ENCODE data around the gene TIE1.

TIE1 gene

DNA sequence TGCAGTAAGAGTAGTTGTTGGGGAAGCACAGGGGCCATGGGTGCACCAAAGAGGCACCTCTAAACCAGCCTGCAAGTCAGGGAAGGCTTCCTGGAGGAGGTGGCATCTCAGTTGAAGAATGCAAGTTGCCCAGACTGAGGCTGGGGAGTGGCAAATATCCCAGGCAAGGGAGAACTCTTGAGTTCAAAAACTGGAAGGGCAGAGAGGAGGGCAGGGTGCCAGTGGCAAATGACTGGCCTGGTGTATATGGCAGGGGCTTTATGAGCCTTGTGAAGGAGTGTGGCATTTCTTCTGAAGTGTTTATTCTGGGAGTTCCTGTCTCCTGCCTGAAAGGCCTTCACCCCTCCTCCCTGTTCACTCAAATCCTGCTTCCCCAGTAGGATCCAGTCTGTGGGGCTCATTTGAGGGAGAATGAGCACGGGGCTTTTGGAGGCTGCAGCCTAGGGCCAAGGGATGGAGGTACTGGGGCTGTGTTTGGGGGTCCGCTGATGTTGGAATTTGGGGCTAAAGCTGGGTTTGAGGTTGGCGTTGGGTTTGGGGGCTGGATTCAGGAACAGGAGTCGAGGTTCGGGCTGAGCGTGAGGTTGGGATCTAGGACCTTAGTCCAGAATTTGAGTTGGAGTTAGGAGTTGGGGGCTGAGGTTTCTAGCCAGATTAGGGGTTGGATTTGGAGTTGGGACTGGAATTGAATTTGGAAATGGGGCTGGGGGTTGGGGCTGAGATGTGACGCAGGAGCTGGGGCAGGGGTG lies 31.0 kb upstream of the TIE1 start, which contains the start of gene TMEM125:
TSS of gene TMEM125 (plus strand) at position 357 of the 749 bp plus-strand sequence. CDS start 2,740 bp downstream, outside the sequence.
- ATAC-seq: no peak
- TF ChIP-seq RARB (CRISPR knock-in tag; IDR thresholded peaks at IDR 0.05): no peak
- TF ChIP-seq OSR1 (CRISPR knock-in tag; IDR thresholded peaks at IDR 0.05): no peak
- no peak for TF ChIP-seq ZNF8 (CRISPR knock-in tag; IDR thresholded peaks at IDR 0.05)
- no peak for TF ChIP-seq ARNTL (CRISPR knock-in tag; IDR thresholded peaks at IDR 0.05; ENCODE audit: borderline replicate concordance, low read depth)
- no peak for TF ChIP-seq SNAI2 (CRISPR knock-in tag; IDR thresholded peaks at IDR 0.05)
- TF ChIP-seq, protein P1, sequence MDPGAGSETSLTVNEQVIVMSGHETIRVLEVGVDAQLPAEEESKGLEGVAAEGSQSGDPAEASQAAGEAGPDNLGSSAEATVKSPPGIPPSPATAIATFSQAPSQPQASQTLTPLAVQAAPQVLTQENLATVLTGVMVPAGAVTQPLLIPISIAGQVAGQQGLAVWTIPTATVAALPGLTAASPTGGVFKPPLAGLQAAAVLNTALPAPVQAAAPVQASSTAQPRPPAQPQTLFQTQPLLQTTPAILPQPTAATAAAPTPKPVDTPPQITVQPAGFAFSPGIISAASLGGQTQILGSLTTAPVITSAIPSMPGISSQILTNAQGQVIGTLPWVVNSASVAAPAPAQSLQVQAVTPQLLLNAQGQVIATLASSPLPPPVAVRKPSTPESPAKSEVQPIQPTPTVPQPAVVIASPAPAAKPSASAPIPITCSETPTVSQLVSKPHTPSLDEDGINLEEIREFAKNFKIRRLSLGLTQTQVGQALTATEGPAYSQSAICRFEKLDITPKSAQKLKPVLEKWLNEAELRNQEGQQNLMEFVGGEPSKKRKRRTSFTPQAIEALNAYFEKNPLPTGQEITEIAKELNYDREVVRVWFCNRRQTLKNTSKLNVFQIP (CRISPR knock-in tag; IDR thresholded peaks at IDR 0.05; ENCODE audit: borderline replicate concordance, low read depth): no peak
- TF ChIP-seq TOX (CRISPR knock-in tag; IDR thresholded peaks at IDR 0.05; ENCODE audit: borderline replicate concordance): no peak
- no peak for TF ChIP-seq ZFP30 (CRISPR knock-in tag; IDR thresholded peaks at IDR 0.05)
- TF ChIP-seq, protein P2, sequence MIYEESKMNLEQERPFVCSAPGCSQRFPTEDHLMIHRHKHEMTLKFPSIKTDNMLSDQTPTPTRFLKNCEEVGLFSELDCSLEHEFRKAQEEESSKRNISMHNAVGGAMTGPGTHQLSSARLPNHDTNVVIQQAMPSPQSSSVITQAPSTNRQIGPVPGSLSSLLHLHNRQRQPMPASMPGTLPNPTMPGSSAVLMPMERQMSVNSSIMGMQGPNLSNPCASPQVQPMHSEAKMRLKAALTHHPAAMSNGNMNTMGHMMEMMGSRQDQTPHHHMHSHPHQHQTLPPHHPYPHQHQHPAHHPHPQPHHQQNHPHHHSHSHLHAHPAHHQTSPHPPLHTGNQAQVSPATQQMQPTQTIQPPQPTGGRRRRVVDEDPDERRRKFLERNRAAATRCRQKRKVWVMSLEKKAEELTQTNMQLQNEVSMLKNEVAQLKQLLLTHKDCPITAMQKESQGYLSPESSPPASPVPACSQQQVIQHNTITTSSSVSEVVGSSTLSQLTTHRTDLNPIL (CRISPR knock-in tag; IDR thresholded peaks at IDR 0.05; ENCODE audit: low read depth): no peak
- TF ChIP-seq, protein P3, sequence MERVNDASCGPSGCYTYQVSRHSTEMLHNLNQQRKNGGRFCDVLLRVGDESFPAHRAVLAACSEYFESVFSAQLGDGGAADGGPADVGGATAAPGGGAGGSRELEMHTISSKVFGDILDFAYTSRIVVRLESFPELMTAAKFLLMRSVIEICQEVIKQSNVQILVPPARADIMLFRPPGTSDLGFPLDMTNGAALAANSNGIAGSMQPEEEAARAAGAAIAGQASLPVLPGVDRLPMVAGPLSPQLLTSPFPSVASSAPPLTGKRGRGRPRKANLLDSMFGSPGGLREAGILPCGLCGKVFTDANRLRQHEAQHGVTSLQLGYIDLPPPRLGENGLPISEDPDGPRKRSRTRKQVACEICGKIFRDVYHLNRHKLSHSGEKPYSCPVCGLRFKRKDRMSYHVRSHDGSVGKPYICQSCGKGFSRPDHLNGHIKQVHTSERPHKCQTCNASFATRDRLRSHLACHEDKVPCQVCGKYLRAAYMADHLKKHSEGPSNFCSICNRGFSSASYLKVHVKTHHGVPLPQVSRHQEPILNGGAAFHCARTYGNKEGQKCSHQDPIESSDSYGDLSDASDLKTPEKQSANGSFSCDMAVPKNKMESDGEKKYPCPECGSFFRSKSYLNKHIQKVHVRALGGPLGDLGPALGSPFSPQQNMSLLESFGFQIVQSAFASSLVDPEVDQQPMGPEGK (CRISPR knock-in tag; IDR thresholded peaks at IDR 0.05; ENCODE audit: borderline replicate concordance): no peak

DNA sequence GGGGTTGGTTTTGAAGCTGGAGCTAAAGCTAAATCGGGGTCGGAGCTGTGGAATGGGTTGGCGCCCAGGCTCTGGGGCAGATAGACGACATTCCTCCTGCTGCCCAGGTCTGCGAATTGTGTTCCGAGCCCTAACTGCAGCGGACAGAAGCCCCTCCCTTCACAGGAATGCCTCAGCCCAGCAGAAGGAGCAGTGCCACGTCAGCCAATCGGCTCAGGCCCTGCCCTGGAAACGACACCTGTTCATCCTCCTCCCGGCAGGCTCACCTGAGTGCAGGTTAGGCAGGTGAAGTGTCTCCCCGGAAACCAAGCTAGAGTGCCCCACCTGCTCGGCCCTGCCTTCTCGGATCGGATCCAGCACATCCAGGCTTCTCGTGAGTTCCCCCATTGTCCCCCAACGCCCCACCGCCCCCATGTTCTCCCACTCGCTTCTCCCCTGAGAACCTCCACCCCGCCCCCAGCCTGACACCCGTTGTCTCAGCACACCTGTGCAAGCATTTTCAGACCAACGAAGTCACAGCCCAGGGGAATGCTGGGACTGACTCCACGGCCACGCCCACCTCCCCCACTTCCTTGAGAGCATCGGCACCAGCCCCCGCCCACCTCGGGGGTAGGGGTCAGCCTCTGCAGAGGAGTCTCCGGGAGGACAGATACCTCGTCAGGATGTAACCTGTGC lies 30.2 kb upstream of the TIE1 start:
- ATAC-seq: no peak
- TF ChIP-seq ISL1 (CRISPR knock-in tag; IDR thresholded peaks at IDR 0.05): no peak

DNA sequence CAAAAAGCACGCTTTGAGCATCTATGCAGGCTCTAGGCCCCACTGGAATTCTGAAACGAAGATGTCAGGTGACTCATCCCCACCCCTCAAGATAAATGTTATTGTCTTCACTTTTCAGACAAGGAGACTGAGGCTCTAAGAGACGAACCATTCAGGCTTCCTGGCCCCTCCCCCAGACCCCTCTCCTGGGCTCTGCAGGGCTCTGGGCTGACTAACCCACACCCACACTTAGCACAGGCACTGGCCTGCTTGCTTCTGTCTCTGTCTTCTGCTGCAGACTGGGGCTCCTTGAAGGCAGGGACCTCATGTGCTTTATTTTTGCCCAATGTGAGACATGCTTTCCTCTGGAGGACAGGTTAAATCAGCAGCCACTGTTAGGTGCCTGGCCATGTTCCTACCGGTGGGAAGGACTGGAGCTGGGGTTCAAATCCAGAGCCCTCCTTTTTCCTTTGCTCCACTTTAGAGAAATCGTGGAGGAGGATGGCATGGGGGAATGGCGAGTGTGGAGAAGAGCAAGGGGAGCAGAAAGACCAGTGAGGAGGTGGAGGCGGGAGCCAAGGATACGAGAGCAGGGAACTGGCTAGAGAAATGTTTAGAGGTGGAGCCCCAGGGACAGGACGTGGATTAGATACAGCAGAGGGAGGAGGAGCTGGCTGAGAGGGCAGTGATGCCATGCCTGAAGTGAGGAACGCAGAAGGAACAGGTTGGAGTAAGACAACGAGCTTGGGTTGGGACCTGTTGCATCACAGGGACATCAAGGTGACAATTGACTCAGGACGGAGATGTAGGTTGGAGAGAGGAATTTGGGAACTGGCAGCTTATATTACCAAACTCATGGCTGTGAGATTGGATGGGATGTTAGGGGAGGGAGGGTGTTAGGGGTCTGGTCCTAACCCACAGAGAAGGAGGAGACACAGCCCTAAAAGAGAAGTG lies 29.3 kb upstream of the TIE1 start:
- no peak for ATAC-seq
- no peak for TF ChIP-seq ZNF565 (CRISPR knock-in tag; conservative IDR thresholded peaks at IDR 0.05; ENCODE audit: low read depth)
- TF ChIP-seq, protein P4, sequence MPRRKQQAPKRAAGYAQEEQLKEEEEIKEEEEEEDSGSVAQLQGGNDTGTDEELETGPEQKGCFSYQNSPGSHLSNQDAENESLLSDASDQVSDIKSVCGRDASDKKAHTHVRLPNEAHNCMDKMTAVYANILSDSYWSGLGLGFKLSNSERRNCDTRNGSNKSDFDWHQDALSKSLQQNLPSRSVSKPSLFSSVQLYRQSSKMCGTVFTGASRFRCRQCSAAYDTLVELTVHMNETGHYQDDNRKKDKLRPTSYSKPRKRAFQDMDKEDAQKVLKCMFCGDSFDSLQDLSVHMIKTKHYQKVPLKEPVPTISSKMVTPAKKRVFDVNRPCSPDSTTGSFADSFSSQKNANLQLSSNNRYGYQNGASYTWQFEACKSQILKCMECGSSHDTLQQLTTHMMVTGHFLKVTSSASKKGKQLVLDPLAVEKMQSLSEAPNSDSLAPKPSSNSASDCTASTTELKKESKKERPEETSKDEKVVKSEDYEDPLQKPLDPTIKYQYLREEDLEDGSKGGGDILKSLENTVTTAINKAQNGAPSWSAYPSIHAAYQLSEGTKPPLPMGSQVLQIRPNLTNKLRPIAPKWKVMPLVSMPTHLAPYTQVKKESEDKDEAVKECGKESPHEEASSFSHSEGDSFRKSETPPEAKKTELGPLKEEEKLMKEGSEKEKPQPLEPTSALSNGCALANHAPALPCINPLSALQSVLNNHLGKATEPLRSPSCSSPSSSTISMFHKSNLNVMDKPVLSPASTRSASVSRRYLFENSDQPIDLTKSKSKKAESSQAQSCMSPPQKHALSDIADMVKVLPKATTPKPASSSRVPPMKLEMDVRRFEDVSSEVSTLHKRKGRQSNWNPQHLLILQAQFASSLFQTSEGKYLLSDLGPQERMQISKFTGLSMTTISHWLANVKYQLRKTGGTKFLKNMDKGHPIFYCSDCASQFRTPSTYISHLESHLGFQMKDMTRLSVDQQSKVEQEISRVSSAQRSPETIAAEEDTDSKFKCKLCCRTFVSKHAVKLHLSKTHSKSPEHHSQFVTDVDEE (CRISPR knock-in tag; IDR thresholded peaks at IDR 0.05): no peak
- no peak for TF ChIP-seq TCF4 (CRISPR knock-in tag; IDR thresholded peaks at IDR 0.05; ENCODE audit: borderline replicate concordance)
- TF ChIP-seq, protein P5, sequence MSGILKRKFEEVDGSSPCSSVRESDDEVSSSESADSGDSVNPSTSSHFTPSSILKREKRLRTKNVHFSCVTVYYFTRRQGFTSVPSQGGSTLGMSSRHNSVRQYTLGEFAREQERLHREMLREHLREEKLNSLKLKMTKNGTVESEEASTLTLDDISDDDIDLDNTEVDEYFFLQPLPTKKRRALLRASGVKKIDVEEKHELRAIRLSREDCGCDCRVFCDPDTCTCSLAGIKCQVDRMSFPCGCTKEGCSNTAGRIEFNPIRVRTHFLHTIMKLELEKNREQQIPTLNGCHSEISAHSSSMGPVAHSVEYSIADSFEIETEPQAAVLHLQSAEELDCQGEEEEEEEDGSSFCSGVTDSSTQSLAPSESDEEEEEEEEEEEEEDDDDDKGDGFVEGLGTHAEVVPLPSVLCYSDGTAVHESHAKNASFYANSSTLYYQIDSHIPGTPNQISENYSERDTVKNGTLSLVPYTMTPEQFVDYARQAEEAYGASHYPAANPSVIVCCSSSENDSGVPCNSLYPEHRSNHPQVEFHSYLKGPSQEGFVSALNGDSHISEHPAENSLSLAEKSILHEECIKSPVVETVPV (CRISPR knock-in tag; IDR thresholded peaks at IDR 0.05): no peak
- TF ChIP-seq RARB (CRISPR knock-in tag; IDR thresholded peaks at IDR 0.05): no peak
- TF ChIP-seq ESRRG (CRISPR knock-in tag; IDR thresholded peaks at IDR 0.05): no peak
- no peak for TF ChIP-seq CSDC2 (CRISPR knock-in tag; IDR thresholded peaks at IDR 0.05)
- TF ChIP-seq, protein P1 (CRISPR knock-in tag; IDR thresholded peaks at IDR 0.05; ENCODE audit: borderline replicate concordance, low read depth): no peak
- TF ChIP-seq, protein P3 (CRISPR knock-in tag; IDR thresholded peaks at IDR 0.05; ENCODE audit: borderline replicate concordance): no peak
- no peak for TF ChIP-seq ZFP30 (CRISPR knock-in tag; IDR thresholded peaks at IDR 0.05)
- TF ChIP-seq ZNF8 (CRISPR knock-in tag; IDR thresholded peaks at IDR 0.05): no peak
- no peak for TF ChIP-seq BACH2 (CRISPR knock-in tag; IDR thresholded peaks at IDR 0.05; ENCODE audit: borderline replicate concordance)
- no peak for TF ChIP-seq PPARA (CRISPR knock-in tag; IDR thresholded peaks at IDR 0.05; ENCODE audit: borderline replicate concordance)
- no peak for TF ChIP-seq SNAI2 (CRISPR knock-in tag; IDR thresholded peaks at IDR 0.05)
- TF ChIP-seq OSR1 (CRISPR knock-in tag; IDR thresholded peaks at IDR 0.05): no peak
- TF ChIP-seq ISL1 (CRISPR knock-in tag; IDR thresholded peaks at IDR 0.05): no peak
- no peak for TF ChIP-seq ZNF70 (CRISPR knock-in tag; IDR thresholded peaks at IDR 0.05)
- no peak for TF ChIP-seq ZC3H10 (CRISPR knock-in tag; IDR thresholded peaks at IDR 0.05)

Measured in SK-N-SH treated with all-trans-retinoic acid at 6 μM for 48 hours (cell line).